Stomach (tissue), 4 donors: ENCODE results near the gene TPST2.

Experiments
- EP300 ChIP-seq: sonication (generic); formaldehyde crosslinking; IDR thresholded peaks from one replicate; pipeline ENCODE4 v1.6.1; 2017; ENCODE audit warnings: antibody characterized with exemption
- TF ChIP-seq, protein P1 (sequence below), 7 experiments: fragments of 450-650 bp in 4 of 7; fragments of 200-600 bp in 3 of 7; sonication (generic) in 3 of 7; IDR thresholded peaks; one replicate each; pipeline ENCODE4 v1.5.1; 2016 to 2019; ENCODE audit warnings: antibody characterized with exemption in 7 of 7, control low read depth in 2 of 7, mild to moderate bottlenecking in 1 of 7

DNA sequence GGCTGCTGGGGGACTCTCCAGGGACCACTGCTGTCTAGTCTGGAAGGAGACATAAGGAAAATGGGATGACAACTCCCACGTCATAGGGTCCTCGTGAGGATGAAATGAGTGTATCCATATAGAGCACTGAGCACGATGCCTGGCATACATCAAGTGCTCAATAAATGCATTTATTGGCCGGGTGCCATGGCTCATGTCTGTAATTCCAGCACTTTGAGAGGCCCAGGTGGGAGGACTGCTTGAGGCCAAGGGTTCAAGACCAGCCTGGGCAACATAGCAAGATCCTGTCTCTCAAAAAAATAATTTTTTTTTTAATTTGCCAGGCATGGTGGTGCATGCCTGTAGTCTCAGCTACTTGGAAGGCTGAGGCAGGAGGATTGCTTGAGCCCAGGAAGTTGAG is 12.2 kb upstream of the TPST2 start:
- TF ChIP-seq, protein P1, sequence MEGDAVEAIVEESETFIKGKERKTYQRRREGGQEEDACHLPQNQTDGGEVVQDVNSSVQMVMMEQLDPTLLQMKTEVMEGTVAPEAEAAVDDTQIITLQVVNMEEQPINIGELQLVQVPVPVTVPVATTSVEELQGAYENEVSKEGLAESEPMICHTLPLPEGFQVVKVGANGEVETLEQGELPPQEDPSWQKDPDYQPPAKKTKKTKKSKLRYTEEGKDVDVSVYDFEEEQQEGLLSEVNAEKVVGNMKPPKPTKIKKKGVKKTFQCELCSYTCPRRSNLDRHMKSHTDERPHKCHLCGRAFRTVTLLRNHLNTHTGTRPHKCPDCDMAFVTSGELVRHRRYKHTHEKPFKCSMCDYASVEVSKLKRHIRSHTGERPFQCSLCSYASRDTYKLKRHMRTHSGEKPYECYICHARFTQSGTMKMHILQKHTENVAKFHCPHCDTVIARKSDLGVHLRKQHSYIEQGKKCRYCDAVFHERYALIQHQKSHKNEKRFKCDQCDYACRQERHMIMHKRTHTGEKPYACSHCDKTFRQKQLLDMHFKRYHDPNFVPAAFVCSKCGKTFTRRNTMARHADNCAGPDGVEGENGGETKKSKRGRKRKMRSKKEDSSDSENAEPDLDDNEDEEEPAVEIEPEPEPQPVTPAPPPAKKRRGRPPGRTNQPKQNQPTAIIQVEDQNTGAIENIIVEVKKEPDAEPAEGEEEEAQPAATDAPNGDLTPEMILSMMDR (IDR thresholded peaks at IDR 0.05), result no peak
- no peak for TF ChIP-seq EP300
